HEK293 (cell line): ENCODE measurements around the gene RAB11B.

Source experiments
- KLF17 ChIP-seq: fragments of 450-650 bp; formaldehyde crosslinking; IDR thresholded peaks from 2 replicates; pipeline ENCODE4 v1.5.1; 2016; ENCODE audit warnings: missing biosample characterization, missing genetic modification characterization
- OVOL3 ChIP-seq: fragments of 450-650 bp; formaldehyde crosslinking; IDR thresholded peaks from 2 replicates; pipeline ENCODE4 v1.5.1; 2016; ENCODE audit warnings: missing biosample characterization, missing genetic modification characterization
- SALL2 ChIP-seq: fragments of 450-650 bp; formaldehyde crosslinking; IDR thresholded peaks from 2 replicates; pipeline ENCODE4 v1.5.0; 2017; ENCODE audit warnings: missing biosample characterization, mild to moderate bottlenecking, missing genetic modification characterization, borderline replicate concordance
- WT1 ChIP-seq: fragments of 450-650 bp; formaldehyde crosslinking; IDR thresholded peaks from 2 replicates; pipeline ENCODE4 v1.5.1; 2016; ENCODE audit warnings: missing biosample characterization, missing genetic modification characterization
- ZBTB17 ChIP-seq: fragments of 450-650 bp; formaldehyde crosslinking; IDR thresholded peaks from 2 replicates; pipeline ENCODE4 v1.5.1; 2016; ENCODE audit warnings: missing biosample characterization, missing genetic modification characterization
- ZBTB20 ChIP-seq: fragments of 450-650 bp; formaldehyde crosslinking; IDR thresholded peaks from 2 replicates; pipeline ENCODE4 v1.5.1; 2016; ENCODE audit warnings: missing biosample characterization, missing genetic modification characterization
- ZBTB7A ChIP-seq: fragments of 450-650 bp; formaldehyde crosslinking; IDR thresholded peaks from 2 replicates; pipeline ENCODE4 v1.5.1; 2016; ENCODE audit warnings: low read depth, missing biosample characterization, missing genetic modification characterization
- ZNF132 ChIP-seq: fragments of 450-650 bp; formaldehyde crosslinking; IDR thresholded peaks from 2 replicates; pipeline ENCODE4 v1.5.1; 2017; ENCODE audit warnings: missing biosample characterization, missing genetic modification characterization, borderline replicate concordance
- ZNF155 ChIP-seq: fragments of 450-650 bp; formaldehyde crosslinking; IDR thresholded peaks from 2 replicates; pipeline ENCODE4 v1.5.1; 2016; ENCODE audit warnings: missing biosample characterization, missing genetic modification characterization
- ZNF214 ChIP-seq: fragments of 450-650 bp; formaldehyde crosslinking; IDR thresholded peaks from 2 replicates; pipeline ENCODE4 v1.5.1; 2017; ENCODE audit warnings: missing biosample characterization, mild to moderate bottlenecking, missing genetic modification characterization, borderline replicate concordance
- ZNF23 ChIP-seq: fragments of 450-650 bp; formaldehyde crosslinking; IDR thresholded peaks from 2 replicates; pipeline ENCODE4 v1.5.1; 2016; ENCODE audit warnings: missing biosample characterization, missing genetic modification characterization, borderline replicate concordance
- ZNF335 ChIP-seq: fragments of 450-650 bp; formaldehyde crosslinking; conservative IDR thresholded peaks from 2 replicates; pipeline ENCODE4 v1.5.1; 2016; ENCODE audit warnings: missing biosample characterization, missing genetic modification characterization
- ZNF366 ChIP-seq: fragments of 450-650 bp; formaldehyde crosslinking; conservative IDR thresholded peaks from 2 replicates; pipeline ENCODE4 v1.5.1; 2016; ENCODE audit warnings: missing biosample characterization, missing genetic modification characterization
- ZNF404 ChIP-seq: fragments of 450-650 bp; formaldehyde crosslinking; IDR thresholded peaks from 2 replicates; pipeline ENCODE4 v1.5.1; 2017; ENCODE audit warnings: missing biosample characterization, missing genetic modification characterization
- ZNF449 ChIP-seq: fragments of 450-650 bp; formaldehyde crosslinking; IDR thresholded peaks from 2 replicates; pipeline ENCODE4 v1.5.1; 2017; ENCODE audit warnings: missing biosample characterization, mild to moderate bottlenecking, missing genetic modification characterization, moderate library complexity
- ZNF48 ChIP-seq: fragments of 450-650 bp; formaldehyde crosslinking; IDR thresholded peaks from 2 replicates; pipeline ENCODE4 v1.5.1; 2016; ENCODE audit warnings: missing biosample characterization, missing genetic modification characterization
- ZNF521 ChIP-seq: fragments of 450-650 bp; formaldehyde crosslinking; IDR thresholded peaks from 2 replicates; pipeline ENCODE4 v1.5.1; 2017; ENCODE audit warnings: missing biosample characterization, mild to moderate bottlenecking, missing genetic modification characterization
- ZNF560 ChIP-seq: fragments of 450-650 bp; formaldehyde crosslinking; IDR thresholded peaks from 2 replicates; pipeline ENCODE4 v1.5.1; 2017; ENCODE audit warnings: missing biosample characterization, missing genetic modification characterization, borderline replicate concordance
- ZNF610 ChIP-seq: fragments of 450-650 bp; formaldehyde crosslinking; IDR thresholded peaks from 2 replicates; pipeline ENCODE4 v1.5.1; 2016; ENCODE audit warnings: missing biosample characterization, missing genetic modification characterization, borderline replicate concordance
- ZNF670 ChIP-seq: fragments of 450-650 bp; formaldehyde crosslinking; IDR thresholded peaks from 2 replicates; pipeline ENCODE4 v1.5.1; 2016; ENCODE audit warnings: missing biosample characterization, missing genetic modification characterization, low read depth
- ZNF704 ChIP-seq: fragments of 450-650 bp; formaldehyde crosslinking; IDR thresholded peaks from 2 replicates; pipeline ENCODE4 v1.5.1; 2016; ENCODE audit warnings: missing biosample characterization, missing genetic modification characterization
- ZNF768 ChIP-seq: fragments of 450-650 bp; formaldehyde crosslinking; IDR thresholded peaks from 2 replicates; pipeline ENCODE4 v1.5.1; 2018; ENCODE audit warnings: missing biosample characterization, mild to moderate bottlenecking, missing genetic modification characterization
- ZNF843 ChIP-seq: fragments of 450-650 bp; formaldehyde crosslinking; IDR thresholded peaks from 2 replicates; pipeline ENCODE4 v1.5.1; 2016; ENCODE audit warnings: missing biosample characterization, missing genetic modification characterization
- ZSCAN30 ChIP-seq: fragments of 450-650 bp; IDR thresholded peaks from 2 replicates; pipeline ENCODE4 v1.5.1; 2018; ENCODE audit warnings: missing biosample characterization, mild to moderate bottlenecking, missing genetic modification characterization, moderate library complexity
- ZSCAN5A ChIP-seq: fragments of 450-650 bp; formaldehyde crosslinking; IDR thresholded peaks from 2 replicates; pipeline ENCODE4 v1.5.1; 2016; ENCODE audit warnings: missing biosample characterization, missing genetic modification characterization
- ZXDB ChIP-seq: fragments of 450-650 bp; formaldehyde crosslinking; IDR thresholded peaks from 2 replicates; pipeline ENCODE4 v1.5.1; 2016; ENCODE audit warnings: missing biosample characterization, missing genetic modification characterization
- TF ChIP-seq, protein P1 (sequence below): fragments of 450-650 bp; formaldehyde crosslinking; conservative IDR thresholded peaks from 2 replicates; pipeline ENCODE4 v1.5.1; 2016; ENCODE audit warnings: low read depth, missing biosample characterization, missing genetic modification characterization
- TF ChIP-seq, protein P2 (sequence below): fragments of 450-650 bp; formaldehyde crosslinking; IDR thresholded peaks from 2 replicates; pipeline ENCODE4 v1.5.1; 2016; ENCODE audit warnings: missing biosample characterization, missing genetic modification characterization
- TF ChIP-seq, protein P3 (sequence below): fragments of 450-650 bp; formaldehyde crosslinking; IDR thresholded peaks from 2 replicates; pipeline ENCODE4 v1.5.1; 2017; ENCODE audit warnings: missing biosample characterization, missing genetic modification characterization

Gene RAB11B

DNA sequence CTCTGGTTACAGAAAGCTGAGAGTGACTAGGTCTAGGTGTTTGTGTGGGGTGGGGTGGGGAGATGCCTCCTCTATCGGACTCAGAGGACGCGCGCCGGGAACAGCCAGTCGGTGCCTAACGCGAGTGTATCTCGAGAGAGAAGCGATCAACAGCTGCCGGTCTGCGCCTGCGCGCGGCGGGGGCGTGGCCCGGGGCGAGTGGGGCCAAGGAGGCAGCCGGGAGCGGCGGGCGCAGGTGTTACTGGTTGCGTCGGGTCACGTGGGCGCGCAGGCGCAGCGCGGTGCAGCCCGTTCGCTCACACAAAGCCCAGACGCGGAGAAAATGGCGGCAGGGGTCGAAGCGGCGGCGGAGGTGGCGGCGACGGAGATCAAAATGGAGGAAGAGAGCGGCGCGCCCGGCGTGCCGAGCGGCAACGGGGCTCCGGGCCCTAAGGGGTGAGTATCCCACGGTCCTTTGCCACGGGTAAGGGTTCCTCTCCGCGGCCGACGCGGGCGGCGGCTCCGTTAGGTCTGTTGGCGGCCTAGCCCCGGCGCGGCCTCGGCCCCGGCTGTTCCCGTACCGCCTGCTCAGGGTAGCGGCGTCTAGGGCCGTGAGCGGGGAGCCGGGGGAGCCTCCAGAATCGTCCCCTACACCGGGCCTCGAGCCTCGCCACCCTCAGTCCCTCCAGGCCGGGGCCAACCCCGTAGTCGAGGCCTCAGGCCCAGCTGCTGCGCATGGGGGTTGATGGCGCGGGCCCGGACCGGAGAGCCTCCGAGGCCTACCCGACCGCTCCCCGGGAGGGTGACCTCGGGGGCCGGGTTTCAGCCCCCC, 54.7 kb downstream of the RAB11B start, which contains the start of gene HNRNPM (continued):
- TF ChIP-seq, protein P1, sequence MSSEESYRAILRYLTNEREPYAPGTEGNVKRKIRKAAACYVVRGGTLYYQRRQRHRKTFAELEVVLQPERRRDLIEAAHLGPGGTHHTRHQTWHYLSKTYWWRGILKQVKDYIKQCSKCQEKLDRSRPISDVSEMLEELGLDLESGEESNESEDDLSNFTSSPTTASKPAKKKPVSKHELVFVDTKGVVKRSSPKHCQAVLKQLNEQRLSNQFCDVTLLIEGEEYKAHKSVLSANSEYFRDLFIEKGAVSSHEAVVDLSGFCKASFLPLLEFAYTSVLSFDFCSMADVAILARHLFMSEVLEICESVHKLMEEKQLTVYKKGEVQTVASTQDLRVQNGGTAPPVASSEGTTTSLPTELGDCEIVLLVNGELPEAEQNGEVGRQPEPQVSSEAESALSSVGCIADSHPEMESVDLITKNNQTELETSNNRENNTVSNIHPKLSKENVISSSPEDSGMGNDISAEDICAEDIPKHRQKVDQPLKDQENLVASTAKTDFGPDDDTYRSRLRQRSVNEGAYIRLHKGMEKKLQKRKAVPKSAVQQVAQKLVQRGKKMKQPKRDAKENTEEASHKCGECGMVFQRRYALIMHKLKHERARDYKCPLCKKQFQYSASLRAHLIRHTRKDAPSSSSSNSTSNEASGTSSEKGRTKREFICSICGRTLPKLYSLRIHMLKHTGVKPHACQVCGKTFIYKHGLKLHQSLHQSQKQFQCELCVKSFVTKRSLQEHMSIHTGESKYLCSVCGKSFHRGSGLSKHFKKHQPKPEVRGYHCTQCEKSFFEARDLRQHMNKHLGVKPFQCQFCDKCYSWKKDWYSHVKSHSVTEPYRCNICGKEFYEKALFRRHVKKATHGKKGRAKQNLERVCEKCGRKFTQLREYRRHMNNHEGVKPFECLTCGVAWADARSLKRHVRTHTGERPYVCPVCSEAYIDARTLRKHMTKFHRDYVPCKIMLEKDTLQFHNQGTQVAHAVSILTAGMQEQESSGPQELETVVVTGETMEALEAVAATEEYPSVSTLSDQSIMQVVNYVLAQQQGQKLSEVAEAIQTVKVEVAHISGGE: peak; percentile 23; the same call in 1 of the 2 replicates
- TF ChIP-seq ZNF23 (tag by site-specific recombination) (0 out of 2 replicates have a peak, but pooled peaks have one; percentile 10), WT1 (tag by site-specific recombination) (no peak), ZNF521 (tag by site-specific recombination) (no peak), ZSCAN5A (tag by site-specific recombination) (peak; percentile 85), OVOL3 (tag by site-specific recombination) (peak; percentile 84; the same call in 1 of the 2 replicates), ZNF132 (no peak), ZNF610 (tag by site-specific recombination) (peak; percentile 93), ZNF335 (tag by site-specific recombination) (peak; percentile 65), ZNF449 (tag by site-specific recombination) (peak; percentile 22; the same call in 1 of the 2 replicates), SALL2 (tag by site-specific recombination) (no peak), ZSCAN30 (peak; percentile 55; the same call in 1 of the 2 replicates), ZNF843 (tag by site-specific recombination) (peak; percentile 56), ZNF768 (tag by site-specific recombination) (no peak), ZNF48 (tag by site-specific recombination) (no peak), KLF17 (tag by site-specific recombination) (peak; percentile 81), ZNF704 (tag by site-specific recombination) (peak; percentile 3; the same call in 1 of the 2 replicates), ZBTB20 (peak; percentile 26; the same call in 1 of the 2 replicates), ZNF155 (no peak), ZNF214 (no peak), ZNF404 (tag by site-specific recombination) (no peak), ZBTB17 (tag by site-specific recombination) (peak; percentile 75; the same call in 1 of the 2 replicates), ZXDB (peak; percentile 74), ZNF670 (tag by site-specific recombination) (no peak), ZNF560 (tag by site-specific recombination) (no peak), ZNF366 (tag by site-specific recombination) (no peak), ZBTB7A (tag by site-specific recombination) (no peak)
- TF ChIP-seq, protein P2, sequence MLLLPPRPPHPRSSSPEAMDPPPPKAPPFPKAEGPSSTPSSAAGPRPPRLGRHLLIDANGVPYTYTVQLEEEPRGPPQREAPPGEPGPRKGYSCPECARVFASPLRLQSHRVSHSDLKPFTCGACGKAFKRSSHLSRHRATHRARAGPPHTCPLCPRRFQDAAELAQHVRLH (tag by site-specific recombination): peak; percentile 57; the same call in 1 of the 2 replicates
- TF ChIP-seq, protein P3, sequence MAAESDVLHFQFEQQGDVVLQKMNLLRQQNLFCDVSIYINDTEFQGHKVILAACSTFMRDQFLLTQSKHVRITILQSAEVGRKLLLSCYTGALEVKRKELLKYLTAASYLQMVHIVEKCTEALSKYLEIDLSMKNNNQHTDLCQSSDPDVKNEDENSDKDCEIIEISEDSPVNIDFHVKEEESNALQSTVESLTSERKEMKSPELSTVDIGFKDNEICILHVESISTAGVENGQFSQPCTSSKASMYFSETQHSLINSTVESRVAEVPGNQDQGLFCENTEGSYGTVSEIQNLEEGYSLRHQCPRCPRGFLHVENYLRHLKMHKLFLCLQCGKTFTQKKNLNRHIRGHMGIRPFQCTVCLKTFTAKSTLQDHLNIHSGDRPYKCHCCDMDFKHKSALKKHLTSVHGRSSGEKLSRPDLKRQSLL (tag by site-specific recombination): no peak
